GM12874 (cell line): ENCODE measurements around the gene CRADD.

Experiments
- TF ChIP-seq, protein P1 (sequence below): IDR thresholded peaks from 2 replicates; pipeline ENCODE4 v1.5.1; 2011; ENCODE audit warnings: low read depth, mild to moderate bottlenecking, control low read depth, low read length, moderate library complexity; ENCODE audit not compliant: insufficient read depth

CRADD gene

GRCh38 chr12:93836620-93837260 is 159.6 kb downstream of the CRADD start:
- TF ChIP-seq, protein P1, sequence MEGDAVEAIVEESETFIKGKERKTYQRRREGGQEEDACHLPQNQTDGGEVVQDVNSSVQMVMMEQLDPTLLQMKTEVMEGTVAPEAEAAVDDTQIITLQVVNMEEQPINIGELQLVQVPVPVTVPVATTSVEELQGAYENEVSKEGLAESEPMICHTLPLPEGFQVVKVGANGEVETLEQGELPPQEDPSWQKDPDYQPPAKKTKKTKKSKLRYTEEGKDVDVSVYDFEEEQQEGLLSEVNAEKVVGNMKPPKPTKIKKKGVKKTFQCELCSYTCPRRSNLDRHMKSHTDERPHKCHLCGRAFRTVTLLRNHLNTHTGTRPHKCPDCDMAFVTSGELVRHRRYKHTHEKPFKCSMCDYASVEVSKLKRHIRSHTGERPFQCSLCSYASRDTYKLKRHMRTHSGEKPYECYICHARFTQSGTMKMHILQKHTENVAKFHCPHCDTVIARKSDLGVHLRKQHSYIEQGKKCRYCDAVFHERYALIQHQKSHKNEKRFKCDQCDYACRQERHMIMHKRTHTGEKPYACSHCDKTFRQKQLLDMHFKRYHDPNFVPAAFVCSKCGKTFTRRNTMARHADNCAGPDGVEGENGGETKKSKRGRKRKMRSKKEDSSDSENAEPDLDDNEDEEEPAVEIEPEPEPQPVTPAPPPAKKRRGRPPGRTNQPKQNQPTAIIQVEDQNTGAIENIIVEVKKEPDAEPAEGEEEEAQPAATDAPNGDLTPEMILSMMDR: no peak

- TF ChIP-seq, protein P1: no peak
These were observed 161.0 kb downstream of the CRADD start for GRCh38 chr12:93838193-93838592.

- TF ChIP-seq, protein P1: no peak
These were observed 161.9 kb downstream of the CRADD start for GRCh38 chr12:93839064-93839463.

GRCh38 chr12:93841671-93842070 is 164.5 kb downstream of the CRADD start:
- TF ChIP-seq, protein P1: no peak

DNA sequence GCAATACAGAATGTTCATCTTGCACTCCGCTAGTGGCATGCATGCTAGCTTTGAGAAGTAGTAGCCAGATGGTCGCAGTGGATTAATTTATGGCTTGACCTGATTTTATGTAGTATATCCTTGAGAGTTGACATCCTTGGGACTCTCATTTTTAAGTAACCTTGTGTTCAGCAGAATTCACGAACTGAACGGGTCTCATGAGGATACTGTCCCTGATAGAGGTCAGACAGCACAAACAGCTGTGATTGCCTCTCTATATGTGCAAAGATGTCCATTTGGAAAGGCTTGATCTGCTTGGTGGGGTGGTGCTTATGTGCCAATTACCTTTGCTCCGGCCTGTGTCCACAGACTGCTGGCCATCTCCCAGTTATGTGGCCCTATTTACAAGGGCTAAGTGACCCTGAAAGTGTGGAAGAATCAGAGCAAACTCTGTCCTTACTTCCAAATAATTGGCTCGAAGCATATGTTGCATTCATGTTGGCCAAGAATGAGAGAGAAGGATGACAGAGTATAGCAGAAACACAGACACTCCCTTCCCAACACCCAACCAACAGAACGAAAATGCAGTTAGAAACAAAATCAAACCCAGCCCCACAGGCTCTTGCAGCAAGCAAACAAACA is 167.1 kb downstream of the CRADD start:
- TF ChIP-seq, protein P1: no peak

GRCh38 chr12:93846936-93847516 is 169.9 kb downstream of the CRADD start:
- TF ChIP-seq, protein P1: no peak

DNA sequence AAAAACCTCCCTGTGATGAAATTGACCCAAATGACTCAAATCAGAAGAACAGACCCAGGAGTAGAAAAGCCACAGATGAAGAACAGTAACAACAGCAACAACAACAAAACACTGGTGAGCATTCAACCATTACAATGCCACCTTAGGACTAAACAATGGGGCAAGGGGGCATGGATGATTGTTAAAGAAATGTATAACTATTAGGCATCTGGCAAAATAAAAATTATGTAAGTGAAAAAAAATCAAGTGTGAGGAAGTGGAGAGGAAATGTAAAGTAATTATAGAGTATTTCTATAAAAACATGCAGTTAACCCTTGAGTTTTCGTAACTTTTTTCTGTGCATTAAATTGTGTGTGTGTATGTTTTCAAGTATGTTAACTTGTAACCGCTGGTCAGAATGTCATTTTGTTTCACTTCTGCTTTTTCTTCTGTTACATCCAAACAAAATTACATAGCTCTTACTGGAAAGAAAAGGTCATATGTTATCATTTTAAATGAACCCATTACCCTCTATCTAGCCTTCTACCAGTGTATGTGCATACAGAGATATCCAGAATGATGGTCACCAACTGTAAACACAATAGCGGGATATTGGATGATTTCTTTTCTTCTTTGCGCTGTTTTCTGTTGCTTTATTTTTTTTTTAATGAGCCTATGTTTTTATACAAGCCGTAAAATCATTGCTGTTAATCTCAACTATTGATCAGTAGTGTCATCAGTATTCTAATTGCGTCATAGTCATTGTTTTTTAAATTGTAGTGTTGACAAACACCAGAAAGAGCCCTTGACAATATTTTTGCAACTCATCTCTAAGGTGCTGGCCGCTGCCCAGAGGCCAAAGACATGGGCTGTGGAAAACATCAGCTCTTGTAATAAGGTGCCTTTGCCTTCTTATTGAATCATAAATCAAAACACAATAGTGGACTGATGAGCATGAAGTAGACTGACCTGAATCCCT is 170.6 kb downstream of the CRADD start:
- TF ChIP-seq, protein P1: no peak
